Mesendoderm (in vitro differentiated cells): ENCODE data around the gene HOXB9.

Experiments used
- DNase-seq: peaks from one replicate; pipeline ENCODE4 v3.0.0; 2013
- H2AK5ac ChIP-seq: 2 replicates; pipeline ENCODE4 v1.6.1; 2013; ENCODE audit warnings: low read length, inconsistent platforms
- H2BK120ac ChIP-seq: 2 replicates; pipeline ENCODE4 v1.6.1; 2013; ENCODE audit warnings: low read depth, mild to moderate bottlenecking, low read length, moderate library complexity, mixed read lengths
- H2BK15ac ChIP-seq: replicated peaks from 2 replicates; pipeline ENCODE4 v1.6.1; 2013; ENCODE audit warnings: low read depth, mild to moderate bottlenecking, moderate library complexity
- H2BK5ac ChIP-seq: 2 replicates; pipeline ENCODE4 v1.6.1; 2013; ENCODE audit warnings: low read length, inconsistent platforms
- H3K18ac ChIP-seq: 2 replicates; pipeline ENCODE4 v1.6.1; 2013; ENCODE audit warnings: mild to moderate bottlenecking, low read length, mixed read lengths
- H3K23ac ChIP-seq: one replicate; pipeline ENCODE4 v1.6.1; 2013; ENCODE audit warnings: low read length
- H3K27ac ChIP-seq: 2 replicates; pipeline ENCODE4 v1.5.1; 2013; ENCODE audit warnings: low read depth, mild to moderate bottlenecking, inconsistent platforms, low read length, moderate library complexity
- H3K27me3 ChIP-seq: 2 replicates; pipeline ENCODE4 v1.6.1; 2013; ENCODE audit warnings: low read length, control low read depth, mild to moderate bottlenecking, inconsistent platforms; ENCODE audit not compliant: insufficient read depth, poor library complexity
- H3K36me3 ChIP-seq: 2 replicates; pipeline ENCODE4 v1.6.1; 2013; ENCODE audit warnings: low read length, inconsistent platforms; ENCODE audit not compliant: control insufficient read depth, insufficient read depth
- H3K4ac ChIP-seq: one replicate; pipeline ENCODE4 v1.6.1; 2013; ENCODE audit warnings: low read depth, mild to moderate bottlenecking, low read length, moderate library complexity
- H3K4me1 ChIP-seq: 2 replicates; pipeline ENCODE4 v1.6.1; 2013; ENCODE audit warnings: low read depth, low read length, inconsistent platforms; ENCODE audit not compliant: control insufficient read depth
- H3K4me2 ChIP-seq: 2 replicates; pipeline ENCODE4 v1.6.1; 2013; ENCODE audit warnings: low read length
- H3K4me3 ChIP-seq: 2 replicates; pipeline ENCODE4 v1.5.1; 2013; ENCODE audit warnings: mild to moderate bottlenecking, low read length
- H3K56ac ChIP-seq: one replicate; pipeline ENCODE4 v1.6.1; 2013; ENCODE audit warnings: low read length
- H3K79me1 ChIP-seq: 2 replicates; pipeline ENCODE4 v1.6.1; 2013; ENCODE audit warnings: low read length, inconsistent platforms
- H3K79me2 ChIP-seq: 2 replicates; pipeline ENCODE4 v1.6.1; 2013; ENCODE audit warnings: mild to moderate bottlenecking, low read length; ENCODE audit not compliant: control insufficient read depth, insufficient read depth
- H3K9ac ChIP-seq: 2 replicates; pipeline ENCODE4 v1.6.1; 2013; ENCODE audit warnings: low read length, inconsistent platforms
- H4K5ac ChIP-seq: one replicate; pipeline ENCODE4 v1.6.1; 2013; ENCODE audit warnings: low read length
- H4K8ac ChIP-seq: one replicate; pipeline ENCODE4 v1.6.1; 2013; ENCODE audit warnings: low read depth, mild to moderate bottlenecking, control low read depth, low read length, moderate library complexity
- WGBS: extraction: QIAGEN DNeasy Blood & Tissue Kit; methylation state at CpG from one replicate; pipeline ENCODE4 v1.1.7; 2013; ENCODE audit warnings: low lambda C conversion rate, missing lambda C conversion rate; ENCODE audit not compliant: insufficient coverage; ENCODE audit errors: extremely low coverage; 5-methylcytosine and 5-hydroxymethylcytosine counted together

Gene HOXB9

GRCh38 chr17:48636177-48637018 lies 10.2 kb upstream of the HOXB9 start:
- H3K27me3 ChIP-seq, result peaks cover 86% of the 10 kb centered on the region
- peak; percentile 97 for DNase-seq
- H3K4me1 ChIP-seq, result no peaks in the 10 kb centered on the region
- H2BK120ac ChIP-seq, result no peak overlapping the region
- H3K9ac ChIP-seq, result peak overlapping the region; percentile 25
- WGBS, result no CpG with 5 or more reads among the region's 39 CpGs
- H3K79me1 ChIP-seq, result no peaks in the 10 kb centered on the region
- no peak overlapping the region for H2BK15ac ChIP-seq
- no peak overlapping the region for H3K56ac ChIP-seq
- no peak overlapping the region for H3K27ac ChIP-seq
- H4K5ac ChIP-seq, result no peak overlapping the region
- no peak overlapping the region for H3K4me3 ChIP-seq
- H3K36me3 ChIP-seq, result no peaks in the 10 kb centered on the region
- no peak overlapping the region for H2AK5ac ChIP-seq
- H3K4ac ChIP-seq, result no peak overlapping the region
- no peak overlapping the region for H2BK5ac ChIP-seq
- H3K18ac ChIP-seq, result no peak overlapping the region
- no peak overlapping the region for H4K8ac ChIP-seq
- no peak overlapping the region for H3K4me2 ChIP-seq
- no peak overlapping the region for H3K23ac ChIP-seq
- no peaks in the 10 kb centered on the region for H3K79me2 ChIP-seq

- peaks cover 86% of the 10 kb centered on the region for H3K27me3 ChIP-seq
- WGBS, result no CpG with 5 or more reads among the region's 20 CpGs
- H3K4me3 ChIP-seq, result no peak overlapping the region
- H2BK120ac ChIP-seq, result no peak overlapping the region
- no peak overlapping the region for H4K5ac ChIP-seq
- H2AK5ac ChIP-seq, result no peak overlapping the region
- H3K4me2 ChIP-seq, result no peak overlapping the region
- H3K18ac ChIP-seq, result no peak overlapping the region
- no peaks in the 10 kb centered on the region for H3K4me1 ChIP-seq
- no peak overlapping the region for H3K27ac ChIP-seq
- no peak for DNase-seq
- H3K9ac ChIP-seq, result no peak overlapping the region
- H3K56ac ChIP-seq, result no peak overlapping the region
- H3K36me3 ChIP-seq, result no peaks in the 10 kb centered on the region
- H3K23ac ChIP-seq, result no peak overlapping the region
- no peak overlapping the region for H4K8ac ChIP-seq
- no peaks in the 10 kb centered on the region for H3K79me1 ChIP-seq
- H3K4ac ChIP-seq, result no peak overlapping the region
- no peak overlapping the region for H2BK5ac ChIP-seq
- H3K79me2 ChIP-seq, result no peaks in the 10 kb centered on the region
- no peak overlapping the region for H2BK15ac ChIP-seq
These were observed 8.5 kb upstream of the HOXB9 start for GRCh38 chr17:48634493-48635208.

GRCh38 chr17:48633266-48633677 lies 7.1 kb upstream of the HOXB9 start:
- H2AK5ac ChIP-seq, result no peak overlapping the region
- no peak overlapping the region for H4K5ac ChIP-seq
- H2BK120ac ChIP-seq, result no peak overlapping the region
- H3K27me3 ChIP-seq, result peaks cover 88% of the 10 kb centered on the region
- H3K56ac ChIP-seq, result no peak overlapping the region
- H3K4me3 ChIP-seq, result no peak overlapping the region
- WGBS, result no CpG with 5 or more reads among the region's 35 CpGs
- H4K8ac ChIP-seq, result no peak overlapping the region
- no peak overlapping the region for H3K18ac ChIP-seq
- no peak for DNase-seq
- H3K79me2 ChIP-seq, result no peaks in the 10 kb centered on the region
- no peak overlapping the region for H3K4ac ChIP-seq
- H2BK5ac ChIP-seq, result no peak overlapping the region
- H3K27ac ChIP-seq, result no peak overlapping the region
- no peaks in the 10 kb centered on the region for H3K4me1 ChIP-seq
- H3K36me3 ChIP-seq, result no peaks in the 10 kb centered on the region
- no peak overlapping the region for H3K9ac ChIP-seq
- H3K23ac ChIP-seq, result no peak overlapping the region
- no peak overlapping the region for H3K4me2 ChIP-seq
- H2BK15ac ChIP-seq, result no peak overlapping the region
- H3K79me1 ChIP-seq, result no peaks in the 10 kb centered on the region

GRCh38 chr17:48632579-48633265 lies 6.6 kb upstream of the HOXB9 start:
- no CpG with 5 or more reads among the region's 7 CpGs for WGBS
- Histone ChIP-seq H3K79me2 (no peaks in the 10 kb centered on the region), H3K4ac (no peak overlapping the region), H3K27ac (no peak overlapping the region), H3K23ac (no peak overlapping the region), H4K8ac (no peak overlapping the region), H3K36me3 (no peaks in the 10 kb centered on the region), H4K5ac (no peak overlapping the region), H3K4me3 (no peak overlapping the region), H3K79me1 (no peaks in the 10 kb centered on the region), H2BK15ac (no peak overlapping the region), H2BK120ac (no peak overlapping the region), H3K4me2 (no peak overlapping the region), H3K4me1 (no peaks in the 10 kb centered on the region), H2BK5ac (no peak overlapping the region), H3K27me3 (peaks cover 88% of the 10 kb centered on the region), H3K9ac (no peak overlapping the region), H3K56ac (no peak overlapping the region), H3K18ac (no peak overlapping the region), H2AK5ac (no peak overlapping the region)
- DNase-seq, result peak; percentile 13

- H3K4me1 ChIP-seq, result no peaks in the 10 kb centered on the region
- H3K27me3 ChIP-seq, result peaks cover 88% of the 10 kb centered on the region
- no peak overlapping the region for H4K8ac ChIP-seq
- H3K36me3 ChIP-seq, result no peaks in the 10 kb centered on the region
- H3K27ac ChIP-seq, result no peak overlapping the region
- H2BK5ac ChIP-seq, result no peak overlapping the region
- H3K4me3 ChIP-seq, result no peak overlapping the region
- no peak overlapping the region for H3K4ac ChIP-seq
- no peak overlapping the region for H3K4me2 ChIP-seq
- H3K79me1 ChIP-seq, result no peaks in the 10 kb centered on the region
- DNase-seq, result peak; percentile 4
- no peak overlapping the region for H3K56ac ChIP-seq
- no peak overlapping the region for H2AK5ac ChIP-seq
- no peaks in the 10 kb centered on the region for H3K79me2 ChIP-seq
- no CpG with 5 or more reads among the region's 7 CpGs for WGBS
- H3K9ac ChIP-seq, result no peak overlapping the region
- H2BK120ac ChIP-seq, result no peak overlapping the region
- H2BK15ac ChIP-seq, result no peak overlapping the region
- no peak overlapping the region for H3K18ac ChIP-seq
- H3K23ac ChIP-seq, result no peak overlapping the region
- H4K5ac ChIP-seq, result no peak overlapping the region
These were observed 5.8 kb upstream of the HOXB9 start for GRCh38 chr17:48631693-48632578.
